ENCODE results near the gene OR3A2. TPM values are rescaled to one million over a fixed set of nuclear protein-coding genes. Genes with fewer than 3 reads are reported as not detected.
"Not testable (repeated sequence)": the region's sequence is repeated elsewhere in the genome, so short reads cannot be mapped to it uniquely, and the experiment has no call there.

The OR3A2 gene
- total and polyA plus RNA-seq, 7 donors, result 0.27 to 0.31 TPM; not detected in 5

GRCh38 chr17:3389791-3390190 is 3.7 kb upstream of the OR3A2 start:
- Histone ChIP-seq H3K9me3 (no peaks in the 10 kb centered on the region), H3K27ac (no peak overlapping the region), H3K4me3 (no peak overlapping the region), H3K36me3 (no peaks in the 10 kb centered on the region), H3K27me3 (peaks cover 0 to 27% (median 9%) of the 10 kb centered on the region in 3 donors), H3K4me1 (no peaks in the 10 kb centered on the region)
- TF ChIP-seq CTCF (IDR thresholded peaks at IDR 0.05), result no peak
- no peak for TF ChIP-seq POLR2AphosphoS5 (IDR thresholded peaks at IDR 0.05)
- TF ChIP-seq POLR2A (IDR thresholded peaks at IDR 0.05), result no peak
- intact Hi-C loops (cut with DNase I), result no loop called here
- 68 to 75% methylated on average over 4 of the region's 4 CpGs for WGBS, 2 donors
- DNase-seq, result no peak

GRCh38 chr17:3381957-3382356 is 4.2 kb downstream of the OR3A2 start:
- Histone ChIP-seq H3K4me1 (no peaks in the 10 kb centered on the region), H3K9me3 (no peaks in the 10 kb centered on the region), H3K36me3 (no peaks in the 10 kb centered on the region), H3K27me3 (peaks cover 0 to 22% (median 9%) of the 10 kb centered on the region in 3 donors), H3K4me3 (no peak overlapping the region), H3K27ac (no peak overlapping the region)
- WGBS, 2 donors, result 63 to 85% methylated on average over 5 of the region's 5 CpGs
- intact Hi-C loops (cut with DNase I), result no loop called here
- DNase-seq, result no peak
- TF ChIP-seq POLR2A (IDR thresholded peaks at IDR 0.05) (no peak), EP300 (IDR thresholded peaks at IDR 0.05) (no peak), POLR2AphosphoS5 (IDR thresholded peaks at IDR 0.05) (no peak)

- intact Hi-C loops (cut with DNase I), result no loop called here
- 66 to 75% methylated on average over 8 of the region's 8 CpGs for WGBS, 2 donors
- H3K27me3 ChIP-seq, result no peaks in the 10 kb centered on the region
- no peak for TF ChIP-seq CTCF (IDR thresholded peaks at IDR 0.05)
- TF ChIP-seq POLR2A (IDR thresholded peaks at IDR 0.05), result no peak
- no peak for TF ChIP-seq POLR2AphosphoS5 (IDR thresholded peaks at IDR 0.05)
- TF ChIP-seq EP300 (IDR thresholded peaks at IDR 0.05), result no peak
- no peaks in the 10 kb centered on the region for H3K4me1 ChIP-seq
- H3K36me3 ChIP-seq, result no peaks in the 10 kb centered on the region
- H3K4me3 ChIP-seq, result no peak overlapping the region
- H3K27ac ChIP-seq, result no peak overlapping the region
- no peak for DNase-seq
- peaks cover 0 to 2% (median 0%) of the 10 kb centered on the region in 4 donors for H3K9me3 ChIP-seq
These were observed 7.8 kb downstream of the OR3A2 start for GRCh38 chr17:3378321-3378720.

GRCh38 chr17:3371167-3371566 is 14.9 kb downstream of the OR3A2 start:
- H3K27me3 ChIP-seq; H3K4me1 ChIP-seq; DNase-seq; H3K36me3 ChIP-seq; H3K27ac ChIP-seq; H3K4me3 ChIP-seq; H3K9me3 ChIP-seq; intact Hi-C loops (cut with DNase I): not testable (repeated sequence)
- 92 to 93% methylated on average over 31 of the region's 31 CpGs for WGBS, 2 donors

GRCh38 chr17:3342782-3343181 is 43.3 kb downstream of the OR3A2 start:
- intact Hi-C loops (cut with DNase I); H3K4me1 ChIP-seq: not testable (repeated sequence)
- 90% methylated on average over 12 of the region's 12 CpGs for WGBS, 2 donors

GRCh38 chr17:3335876-3336275 is 50.2 kb downstream of the OR3A2 start:
- 36 to 57% methylated on average over 4 of the region's 4 CpGs for WGBS, 2 donors
- H3K27me3 ChIP-seq, result no peaks in the 10 kb centered on the region
- no peaks in the 10 kb centered on the region for H3K4me1 ChIP-seq
- TF ChIP-seq POLR2AphosphoS5 (IDR thresholded peaks at IDR 0.05), result no peak
- no peak for TF ChIP-seq POLR2A (IDR thresholded peaks at IDR 0.05)
- TF ChIP-seq CTCF (IDR thresholded peaks at IDR 0.05), result no peak
- TF ChIP-seq EP300 (IDR thresholded peaks at IDR 0.05), result no peak
- intact Hi-C loops (cut with DNase I), result no loop called here
- no peaks in the 10 kb centered on the region for H3K36me3 ChIP-seq
- H3K9me3 ChIP-seq, result peaks cover 0 to 2% (median 0%) of the 10 kb centered on the region in 4 donors
- H3K4me3 ChIP-seq, result no peak overlapping the region
- DNase-seq, result no peak
- H3K27ac ChIP-seq, result no peak overlapping the region

More at GRCh38 chr17:3342782-3343181, 43.3 kb downstream of the OR3A2 start:
- not testable (repeated sequence) for H3K27ac ChIP-seq, H3K4me3 ChIP-seq, DNase-seq, H3K36me3 ChIP-seq, H3K27me3 ChIP-seq
- H3K9me3 ChIP-seq, result peaks cover 0 to 12% (median 3%) of the 10 kb centered on the region in 4 donors
